GM18951 (cell line): Measurements from ENCODE around the gene CLTB.

Experiments
- POLR2A ChIP-seq: IDR thresholded peaks from 4 replicates; pipeline ENCODE4 v1.6.1; 2011; ENCODE audit warnings: mild to moderate bottlenecking; ENCODE audit not compliant: insufficient read length, insufficient read depth; ENCODE audit errors: extremely low read depth
- in situ Hi-C: fragments of 300-500 bp; cut with MboI; formaldehyde crosslinking; loops from one replicate; pipeline ENCODE4 v1.12.0; 2022; ENCODE audit warnings: low sequenced_read_pairs, mixed read lengths, inconsistent platforms; ENCODE audit not compliant: unreplicated experiment

CLTB gene

DNA sequence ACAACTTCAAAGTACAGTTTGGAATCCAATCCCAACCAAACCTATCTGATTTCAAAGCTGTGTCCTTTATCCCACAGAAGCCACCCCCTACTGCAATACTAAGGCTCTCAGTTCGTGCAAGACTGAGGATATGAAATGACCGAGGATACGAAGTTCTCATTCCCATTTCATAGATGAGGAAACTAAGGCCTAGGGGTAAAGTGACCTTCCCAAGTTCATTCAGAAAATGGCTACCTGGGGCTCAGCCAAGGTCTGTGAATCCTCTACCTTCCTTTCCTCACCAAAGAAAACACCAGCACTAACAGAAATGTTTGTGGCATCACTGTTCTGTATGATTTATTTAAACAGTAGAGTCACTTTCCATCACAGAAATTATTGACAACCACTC, 60.2 kb downstream of the CLTB start:
- in situ Hi-C loops: no loop called here
- no peak for TF ChIP-seq POLR2A

DNA sequence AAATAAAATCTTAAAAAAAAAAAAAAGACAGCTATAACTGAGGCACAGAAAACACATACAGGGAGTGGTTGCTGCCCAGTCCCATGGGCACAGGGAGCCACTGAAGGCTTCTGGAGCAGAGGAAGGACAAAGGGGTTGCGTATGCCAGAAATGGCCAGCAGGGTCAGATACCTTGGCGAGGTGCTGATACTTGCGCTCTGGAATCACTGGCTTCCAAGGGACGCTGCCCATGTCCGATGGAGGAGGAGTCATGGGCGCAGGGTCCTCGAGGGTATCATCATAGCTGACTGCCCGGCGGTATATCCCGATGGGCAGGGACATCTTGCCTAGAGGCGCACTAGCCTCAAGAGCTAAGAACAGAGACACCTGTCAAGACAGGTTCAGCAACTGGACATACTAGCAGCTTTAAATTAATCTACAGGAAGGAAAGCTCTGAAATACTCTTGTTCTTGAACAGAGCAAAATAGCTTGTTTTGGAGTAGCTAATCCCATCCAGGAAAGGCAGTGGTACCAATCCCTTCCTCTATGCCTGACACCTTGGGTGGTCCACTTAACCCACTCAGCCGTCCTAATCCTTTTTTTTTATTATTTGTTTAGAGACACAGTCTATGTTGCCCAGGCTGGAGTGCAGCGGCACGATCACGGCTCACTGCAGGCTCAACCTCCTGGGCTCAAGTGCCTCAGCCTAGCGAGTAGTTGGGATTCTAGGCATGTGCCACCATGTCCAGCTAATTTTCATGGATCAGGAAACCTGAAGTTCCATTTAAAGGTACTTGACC, 60.8 kb downstream of the CLTB start:
- in situ Hi-C loops: no loop called here
- no peak for TF ChIP-seq POLR2A

DNA sequence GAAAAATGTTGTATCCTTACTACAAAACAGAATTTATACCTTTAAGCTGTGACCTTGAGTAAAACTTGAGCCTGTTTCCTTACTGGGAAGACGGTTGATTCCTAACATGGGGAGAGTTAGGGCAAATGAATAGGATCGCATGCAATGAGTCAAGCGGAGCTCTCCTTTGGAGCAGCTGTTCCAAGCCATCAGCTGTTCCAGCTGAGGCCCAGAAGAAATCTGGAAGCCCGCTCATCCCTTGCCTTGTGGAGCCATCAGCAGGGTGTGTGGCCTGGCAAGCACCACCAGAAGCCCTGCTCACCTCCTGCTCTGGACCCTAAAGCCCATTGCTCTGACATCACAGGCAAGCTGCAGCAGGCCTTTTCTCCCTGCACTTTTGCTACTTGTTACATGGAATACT, 62.8 kb downstream of the CLTB start:
- TF ChIP-seq POLR2A: no peak
- in situ Hi-C loops: no loop called here

DNA sequence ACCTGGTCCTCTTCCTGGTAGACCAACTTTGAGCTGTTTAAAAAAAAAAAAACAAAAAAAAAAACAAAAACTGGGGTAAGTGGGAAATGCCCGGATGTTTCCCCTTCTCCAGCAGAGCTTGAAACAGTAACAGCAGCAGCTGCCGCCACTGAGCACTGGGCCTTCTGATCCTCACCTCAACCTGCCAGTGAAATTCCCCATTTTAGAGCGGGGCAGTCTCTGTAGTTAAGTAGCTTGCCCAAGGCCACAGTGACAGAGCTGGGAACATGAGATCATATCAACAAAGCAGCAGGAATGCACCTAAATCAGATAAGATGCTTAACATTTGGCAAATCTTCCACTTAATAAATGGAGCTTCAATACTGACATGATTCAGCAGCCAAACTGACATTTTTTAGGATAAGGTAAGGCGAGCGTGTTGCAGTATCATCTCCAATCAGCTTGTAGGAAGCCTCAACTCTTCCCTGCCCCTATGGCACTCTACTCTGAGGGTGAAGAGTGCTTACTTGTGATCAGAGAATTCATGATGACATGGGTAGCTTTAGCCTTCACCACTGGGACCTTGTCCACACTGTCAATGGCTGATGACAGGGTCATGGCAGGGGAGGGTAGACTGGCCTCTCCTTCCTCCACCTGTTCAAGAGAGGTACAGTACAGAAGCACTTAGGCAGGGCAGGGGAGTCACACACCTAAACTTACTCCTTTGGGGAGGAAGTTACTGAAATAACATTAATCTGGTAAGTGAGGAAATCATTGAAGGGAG, 64.0 kb downstream of the CLTB start:
- in situ Hi-C loops: no loop called here
- TF ChIP-seq POLR2A: no peak

DNA sequence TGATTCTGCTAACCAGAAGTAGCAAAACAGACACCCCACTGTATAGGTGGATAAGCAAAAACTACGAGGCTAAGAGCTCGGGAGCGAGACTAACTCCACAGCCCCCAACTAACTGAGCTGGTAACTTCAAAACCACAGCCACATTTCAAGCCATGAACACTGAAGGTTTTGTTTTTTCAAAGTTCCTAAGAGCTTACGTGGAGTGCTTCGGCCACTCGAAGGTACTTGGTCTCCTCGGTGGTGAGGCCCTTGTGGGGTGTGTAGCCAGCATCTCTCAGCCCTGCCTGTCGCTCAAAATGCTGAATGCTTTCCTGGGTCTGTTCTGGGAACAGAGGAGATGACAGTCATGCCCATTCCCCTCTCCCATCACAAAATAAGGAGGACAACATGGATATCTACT, 65.9 kb downstream of the CLTB start:
- in situ Hi-C loops: no loop called here
- TF ChIP-seq POLR2A: no peak

DNA sequence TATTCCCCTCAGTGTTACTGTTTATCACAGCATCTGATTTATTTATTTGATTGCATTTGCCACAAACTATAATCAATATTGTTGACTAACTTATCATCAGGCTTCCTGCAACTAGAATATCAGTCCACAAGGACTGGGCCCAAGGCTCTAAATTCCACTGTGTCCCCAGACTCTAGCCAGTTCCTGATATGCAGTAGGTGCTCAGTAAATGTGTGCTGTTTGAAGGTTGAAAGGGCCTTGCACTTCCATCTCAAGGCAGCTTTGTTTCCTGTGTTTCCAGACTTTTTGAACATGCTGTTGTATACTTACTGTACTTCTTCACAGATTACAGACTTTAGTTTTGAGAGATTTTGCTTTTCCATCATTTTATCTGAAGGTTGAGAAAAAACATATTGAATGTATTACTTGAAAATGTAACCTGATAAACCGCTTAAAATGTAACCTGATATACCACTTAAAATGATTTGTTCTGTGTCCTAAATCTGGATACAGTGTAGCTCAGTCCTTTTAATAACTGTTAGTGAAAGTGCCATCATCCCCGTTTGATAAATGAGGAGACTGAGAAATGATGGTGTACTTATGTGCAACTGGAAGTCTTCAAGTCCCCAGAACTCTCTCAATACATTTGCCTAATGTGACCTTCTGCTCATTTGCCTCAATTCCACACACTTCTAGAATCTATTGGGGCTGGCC, 73.4 kb downstream of the CLTB start:
- TF ChIP-seq POLR2A: no peak
- in situ Hi-C loops: no loop called here
